Activated CD4-positive, alpha-beta T cell treated with anti-CD3 and anti-CD28 coated beads, Interleukin-2, amount 10 ng/mL, durations not matched to agents 24 days and 14 days (primary cell): ENCODE data around the gene LUC7L3. TPM values are rescaled to one million over a fixed set of nuclear protein-coding genes. Genes with fewer than 3 reads are reported as not detected.

Source experiments
- DNase-seq: peaks from one replicate; pipeline ENCODE4 v3.0.0; 2022
- H3K27ac Mint-ChIP-seq: one replicate; pipeline ENCODE4 v1.8.0; 2022; ENCODE audit warnings: mild to moderate bottlenecking, mixed read lengths
- H3K27me3 Mint-ChIP-seq: one replicate; pipeline ENCODE4 v1.8.0; 2022; ENCODE audit warnings: mixed read lengths
- H3K36me3 Mint-ChIP-seq: one replicate; pipeline ENCODE4 v1.8.0; 2022; ENCODE audit warnings: low read depth, mild to moderate bottlenecking, mixed read lengths
- H3K4me1 Mint-ChIP-seq: one replicate; pipeline ENCODE4 v1.8.0; 2021; ENCODE audit warnings: mixed read lengths
- H3K4me3 Mint-ChIP-seq: one replicate; pipeline ENCODE4 v1.8.0; 2022; ENCODE audit warnings: mild to moderate bottlenecking, moderate library complexity, mixed read lengths
- H3K9me3 Mint-ChIP-seq: one replicate; pipeline ENCODE4 v1.8.0; 2021; ENCODE audit warnings: mixed read lengths
- intact Hi-C: fragments of 100-400 bp; cut with micrococcal nuclease; formaldehyde crosslinking; loops from one replicate; pipeline ENCODE4 v1.15.1; 2023
- total RNA-seq: library from RNA; stranded (reverse); gene quantifications from 2 replicates; pipeline ENCODE4 v1.2.3, GENCODE V29; 2022

Gene LUC7L3
- total RNA-seq, 1 donor from 2014 or later, result 125 TPM

GRCh38 chr17:50682441-50682840, 37.0 kb upstream of the LUC7L3 start:
- intact Hi-C loops, result loop anchor here (5.0 kb wide), 1 partner anchor 50 kb away; the partner anchor contains the start of gene ABCC3
- peaks cover 21% of the 10 kb centered on the region for H3K27me3 Mint-ChIP-seq
- H3K4me3 Mint-ChIP-seq, result no peak overlapping the region

GRCh38 chr17:50682938-50683337, 36.5 kb upstream of the LUC7L3 start:
- Mint-ChIP-seq H3K4me3 (no peak overlapping the region), H3K36me3 (no peaks in the 10 kb centered on the region), H3K27ac (no peak overlapping the region), H3K9me3 (no peaks in the 10 kb centered on the region), H3K4me1 (peaks cover 4% of the 10 kb centered on the region), H3K27me3 (peaks cover 21% of the 10 kb centered on the region)
- intact Hi-C loops, result loop anchor here (5.0 kb wide), 1 partner anchor 51 kb away; the partner anchor contains the start of gene ABCC3
- DNase-seq, result no peak

More at GRCh38 chr17:50682441-50682840, 37.0 kb upstream of the LUC7L3 start:
- no peak overlapping the region for H3K27ac Mint-ChIP-seq
- no peak for DNase-seq
- no peaks in the 10 kb centered on the region for H3K36me3 Mint-ChIP-seq
- peaks cover 4% of the 10 kb centered on the region for H3K4me1 Mint-ChIP-seq
- no peaks in the 10 kb centered on the region for H3K9me3 Mint-ChIP-seq

- DNase-seq, result no peak
- Mint-ChIP-seq H3K4me1 (peaks cover 4% of the 10 kb centered on the region), H3K36me3 (no peaks in the 10 kb centered on the region), H3K9me3 (no peaks in the 10 kb centered on the region), H3K4me3 (no peak overlapping the region), H3K27ac (no peak overlapping the region), H3K27me3 (peaks cover 21% of the 10 kb centered on the region)
- intact Hi-C loops, result loop anchor here (5.0 kb wide), 1 partner anchor 51 kb away; the partner anchor contains the start of gene ABCC3
These were observed 35.7 kb upstream of the LUC7L3 start for GRCh38 chr17:50683434-50684287.

GRCh38 chr17:50684288-50684611, 35.2 kb upstream of the LUC7L3 start:
- intact Hi-C loops, result loop anchor here (5.0 kb wide), 1 partner anchor 52 kb away; the partner anchor contains the start of gene ABCC3
- Mint-ChIP-seq H3K4me1 (peaks cover 4% of the 10 kb centered on the region), H3K27ac (no peak overlapping the region), H3K9me3 (no peaks in the 10 kb centered on the region), H3K36me3 (no peaks in the 10 kb centered on the region), H3K27me3 (peaks cover 21% of the 10 kb centered on the region), H3K4me3 (no peak overlapping the region)
- DNase-seq, result no peak

- H3K27me3 Mint-ChIP-seq, result peaks cover 21% of the 10 kb centered on the region
- H3K4me1 Mint-ChIP-seq, result peaks cover 4% of the 10 kb centered on the region
- intact Hi-C loops, result loop anchor here (5.0 kb wide), 1 partner anchor 52 kb away; the partner anchor contains the start of gene ABCC3
- no peak overlapping the region for H3K4me3 Mint-ChIP-seq
- H3K27ac Mint-ChIP-seq, result no peak overlapping the region
- H3K36me3 Mint-ChIP-seq, result no peaks in the 10 kb centered on the region
- no peaks in the 10 kb centered on the region for H3K9me3 Mint-ChIP-seq
- DNase-seq, result no peak
These were observed 34.6 kb upstream of the LUC7L3 start for GRCh38 chr17:50684612-50685333.

GRCh38 chr17:50685334-50685665, 34.1 kb upstream of the LUC7L3 start:
- H3K27me3 Mint-ChIP-seq, result peaks cover 17% of the 10 kb centered on the region
- no peaks in the 10 kb centered on the region for H3K9me3 Mint-ChIP-seq
- DNase-seq, result no peak
- no peaks in the 10 kb centered on the region for H3K36me3 Mint-ChIP-seq
- peaks cover 4% of the 10 kb centered on the region for H3K4me1 Mint-ChIP-seq
- H3K27ac Mint-ChIP-seq, result no peak overlapping the region
- H3K4me3 Mint-ChIP-seq, result no peak overlapping the region
- intact Hi-C loops, result no loop called here

GRCh38 chr17:50685691-50686493, 33.5 kb upstream of the LUC7L3 start:
- Mint-ChIP-seq H3K36me3 (no peaks in the 10 kb centered on the region), H3K4me1 (peaks cover 4% of the 10 kb centered on the region)
- intact Hi-C loops, result no loop called here

GRCh38 chr17:50686494-50687199, 32.8 kb upstream of the LUC7L3 start:
- H3K9me3 Mint-ChIP-seq, result no peaks in the 10 kb centered on the region
- no peak overlapping the region for H3K27ac Mint-ChIP-seq
- H3K4me1 Mint-ChIP-seq, result no peaks in the 10 kb centered on the region
- no peak for DNase-seq
- intact Hi-C loops, result no loop called here
- H3K36me3 Mint-ChIP-seq, result no peaks in the 10 kb centered on the region
- H3K4me3 Mint-ChIP-seq, result no peak overlapping the region
- H3K27me3 Mint-ChIP-seq, result peaks cover 5% of the 10 kb centered on the region

More at GRCh38 chr17:50685691-50686493, 33.5 kb upstream of the LUC7L3 start:
- Mint-ChIP-seq H3K9me3 (no peaks in the 10 kb centered on the region), H3K4me3 (no peak overlapping the region), H3K27me3 (peaks cover 11% of the 10 kb centered on the region), H3K27ac (no peak overlapping the region)
- no peak for DNase-seq

- intact Hi-C loops, result no loop called here
- Mint-ChIP-seq H3K27me3 (no peaks in the 10 kb centered on the region), H3K4me3 (no peak overlapping the region), H3K36me3 (no peaks in the 10 kb centered on the region), H3K9me3 (no peaks in the 10 kb centered on the region), H3K27ac (no peak overlapping the region), H3K4me1 (no peaks in the 10 kb centered on the region)
- DNase-seq, result no peak
These were observed 32.0 kb upstream of the LUC7L3 start for GRCh38 chr17:50687200-50688066.

- no peak for DNase-seq
- intact Hi-C loops, result no loop called here
- Mint-ChIP-seq H3K4me1 (no peaks in the 10 kb centered on the region), H3K27ac (no peak overlapping the region), H3K9me3 (no peaks in the 10 kb centered on the region), H3K27me3 (no peaks in the 10 kb centered on the region), H3K4me3 (no peak overlapping the region), H3K36me3 (peaks cover 3% of the 10 kb centered on the region)
These were observed 31.2 kb upstream of the LUC7L3 start for GRCh38 chr17:50688245-50688644.

- Mint-ChIP-seq H3K36me3 (peaks cover 8% of the 10 kb centered on the region), H3K4me1 (no peaks in the 10 kb centered on the region), H3K27me3 (no peaks in the 10 kb centered on the region), H3K4me3 (no peak overlapping the region), H3K27ac (no peak overlapping the region), H3K9me3 (no peaks in the 10 kb centered on the region)
- intact Hi-C loops, result no loop called here
- no peak for DNase-seq
These were observed 30.2 kb upstream of the LUC7L3 start for GRCh38 chr17:50689251-50689650.

- H3K4me1 Mint-ChIP-seq, result no peaks in the 10 kb centered on the region
- H3K9me3 Mint-ChIP-seq, result no peaks in the 10 kb centered on the region
- no peak overlapping the region for H3K27ac Mint-ChIP-seq
- no peak for DNase-seq
- H3K4me3 Mint-ChIP-seq, result no peak overlapping the region
- no peaks in the 10 kb centered on the region for H3K27me3 Mint-ChIP-seq
- peaks cover 13% of the 10 kb centered on the region for H3K36me3 Mint-ChIP-seq
- intact Hi-C loops, result no loop called here
These were observed 29.2 kb upstream of the LUC7L3 start for GRCh38 chr17:50689956-50690886.
